Adipocyte (in vitro differentiated cells): ENCODE data around the gene GMPR2.
A peak's percentile ranks its signal among the peaks of the same experiment; 100 is the strongest.

Experiments used
- DNase-seq: peaks from one replicate; pipeline ENCODE4 v3.0.0-alpha.2; 2015; ENCODE audit warnings: low read depth
- H3K27me3 ChIP-seq: replicated peaks from 2 replicates; pipeline ENCODE4 v1.7.0; 2013; ENCODE audit warnings: mild to moderate bottlenecking, low read length, moderate library complexity; ENCODE audit not compliant: control insufficient read depth, insufficient read depth
- H3K36me3 ChIP-seq: 2 replicates; pipeline ENCODE4 v1.7.0; 2013; ENCODE audit warnings: low read length, mild to moderate bottlenecking, moderate library complexity; ENCODE audit not compliant: control insufficient read depth, insufficient read depth, severe bottlenecking
- H3K4me1 ChIP-seq: 2 replicates; pipeline ENCODE4 v1.7.0; 2013; ENCODE audit warnings: mild to moderate bottlenecking, low read length, moderate library complexity; ENCODE audit not compliant: control insufficient read depth, insufficient read depth
- H3K4me3 ChIP-seq: 2 replicates; pipeline ENCODE4 v1.7.0; 2013; ENCODE audit warnings: mild to moderate bottlenecking, low read length, moderate library complexity
- H3K9ac ChIP-seq: 2 replicates; pipeline ENCODE4 v1.7.0; 2013; ENCODE audit warnings: mild to moderate bottlenecking, low read length, moderate library complexity
- H3K9me3 ChIP-seq: 2 replicates; pipeline ENCODE4 v1.7.0; 2013; ENCODE audit warnings: mild to moderate bottlenecking, low read length, moderate library complexity; ENCODE audit not compliant: control insufficient read depth

Gene GMPR2

DNA sequence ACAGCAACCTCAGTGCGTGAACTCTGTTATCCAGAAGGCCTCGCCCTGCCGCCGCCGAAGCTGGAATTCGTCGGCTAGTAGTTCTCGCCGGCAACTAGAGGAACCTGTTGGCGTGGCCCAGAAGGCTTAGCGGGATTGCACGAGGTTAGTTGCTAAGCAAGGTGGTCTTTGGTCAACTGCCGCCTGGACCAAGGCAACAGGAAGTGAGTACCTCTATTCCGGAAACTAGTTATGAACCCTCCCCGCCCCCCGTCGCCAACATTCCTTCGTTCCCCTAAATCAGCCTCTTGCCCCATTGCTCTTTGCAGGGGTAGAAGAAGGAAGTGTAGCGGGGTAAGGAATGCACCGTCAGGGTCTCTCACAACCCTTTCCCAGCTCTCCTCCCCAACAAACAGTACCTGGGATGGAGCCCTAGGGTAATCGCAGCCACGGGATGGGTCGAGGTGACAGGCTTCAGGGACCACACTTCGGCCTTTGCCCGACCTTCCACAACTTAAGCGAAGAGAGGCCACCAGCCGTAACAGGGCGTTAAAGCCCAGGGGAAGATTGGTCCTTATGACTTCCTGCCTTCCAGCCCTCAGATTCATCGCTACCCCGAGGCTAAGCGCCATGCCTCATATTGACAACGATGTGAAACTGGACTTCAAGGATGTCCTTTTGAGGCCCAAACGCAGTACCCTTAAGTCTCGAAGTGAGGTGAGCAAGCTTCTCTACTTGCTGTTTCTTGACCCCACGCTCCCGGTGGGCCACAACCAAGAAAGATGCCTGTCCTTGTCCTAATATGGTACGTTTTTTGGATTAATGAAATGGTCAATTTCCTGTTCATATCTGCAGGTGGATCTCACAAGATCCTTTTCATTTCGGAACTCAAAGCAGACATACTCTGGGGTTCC, at the start of gene GMPR2:
TSS of gene GMPR2 (plus strand) at position 285 of the 893 bp plus-strand sequence. CDS start at position 610, 325 bp downstream.
- Histone ChIP-seq H3K27me3 (no peaks in the 10 kb centered on the region), H3K9me3 (no peaks in the 10 kb centered on the region), H3K9ac (peak within 1 kb of the TSS; percentile 94), H3K4me1 (peaks cover 36% of the 10 kb centered on the region), H3K4me3 (peak within 1 kb of the TSS; percentile 92), H3K36me3 (peaks cover 34% of the 10 kb centered on the region)
- peak; percentile 38 for DNase-seq

GRCh38 chr14:24183014-24183481, 49.7 kb upstream of the GMPR2 start:
- Histone ChIP-seq H3K36me3 (peaks cover 85% of the 10 kb centered on the region), H3K9ac (no peak overlapping the region), H3K4me1 (peaks cover 28% of the 10 kb centered on the region), H3K4me3 (no peak overlapping the region), H3K27me3 (no peaks in the 10 kb centered on the region), H3K9me3 (no peaks in the 10 kb centered on the region)
- no peak for DNase-seq

DNA sequence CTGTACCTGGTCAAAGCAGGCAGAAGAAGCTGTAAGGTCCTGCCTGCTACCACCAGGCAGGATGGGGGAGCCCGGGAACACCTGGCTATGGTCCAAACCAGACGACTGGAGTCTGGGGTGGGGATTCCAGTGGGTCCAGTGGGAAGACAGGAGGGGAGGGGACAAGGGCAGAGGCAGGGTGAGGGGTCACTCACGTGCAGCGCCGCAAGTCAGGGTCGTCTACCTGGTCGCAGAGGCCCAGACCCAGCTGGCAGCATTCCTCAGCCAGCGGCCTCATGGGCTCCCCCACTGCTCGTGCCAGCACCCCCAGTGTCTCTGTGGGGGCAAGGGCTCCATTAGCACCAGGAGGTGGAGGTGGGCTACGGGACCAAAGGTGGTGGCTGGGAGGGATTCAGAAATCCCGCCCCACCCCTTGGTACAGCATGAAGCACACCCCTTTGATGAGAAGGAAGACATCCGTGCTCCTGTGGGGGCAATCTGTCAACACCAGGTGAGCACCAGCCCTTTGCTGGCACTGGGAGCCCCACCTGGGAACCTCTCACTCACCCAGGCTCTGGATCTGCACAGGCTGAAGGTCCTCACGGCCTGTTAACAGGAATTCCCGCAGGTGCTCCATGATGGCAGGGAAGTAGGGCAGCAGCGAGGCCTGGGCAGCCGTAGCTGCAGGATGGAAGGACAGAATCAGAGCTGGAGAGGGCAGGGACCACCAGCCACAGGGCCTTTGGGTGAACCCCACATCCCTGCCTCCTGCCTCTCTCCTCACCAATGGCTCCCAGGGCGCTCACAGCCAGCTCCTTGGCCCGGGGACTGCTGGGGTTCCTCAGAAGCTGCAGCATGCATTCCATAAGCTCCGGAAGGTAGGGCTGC, 48.4 kb upstream of the GMPR2 start:
- Histone ChIP-seq H3K9me3 (no peaks in the 10 kb centered on the region), H3K36me3 (peaks cover 76% of the 10 kb centered on the region), H3K4me3 (no peak overlapping the region), H3K9ac (no peak overlapping the region), H3K27me3 (no peaks in the 10 kb centered on the region), H3K4me1 (peaks cover 32% of the 10 kb centered on the region)
- no peak for DNase-seq

- peaks cover 27% of the 10 kb centered on the region for H3K4me1 ChIP-seq
- H3K36me3 ChIP-seq: peaks cover 71% of the 10 kb centered on the region
- no peak overlapping the region for H3K4me3 ChIP-seq
Observed at GRCh38 chr14:24185026-24185425, 47.7 kb upstream of the GMPR2 start.

DNA sequence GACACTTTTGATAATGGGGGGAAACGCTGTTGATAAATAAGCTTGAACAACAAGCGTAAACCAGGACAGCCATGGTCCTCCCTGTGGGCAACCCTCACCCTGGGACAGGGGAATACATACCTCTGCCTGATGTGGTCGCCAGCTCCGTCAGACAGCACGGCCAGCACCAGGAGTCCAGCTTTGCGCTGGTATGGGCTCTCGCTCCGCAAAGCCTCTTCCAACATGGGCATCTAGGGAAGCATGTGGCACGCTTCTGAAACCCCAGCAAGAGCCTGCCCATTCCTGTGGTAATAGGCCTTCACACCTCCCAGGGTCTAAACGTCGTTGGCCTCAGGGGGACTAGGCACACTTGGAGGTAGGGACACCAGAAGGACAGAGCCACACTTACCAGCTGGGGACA, 47.0 kb upstream of the GMPR2 start:
- peaks cover 20% of the 10 kb centered on the region for H3K4me1 ChIP-seq
- peaks cover 66% of the 10 kb centered on the region for H3K36me3 ChIP-seq
- H3K9ac ChIP-seq: no peak overlapping the region
- H3K4me3 ChIP-seq: no peak overlapping the region
- H3K27me3 ChIP-seq: no peaks in the 10 kb centered on the region
- no peak for DNase-seq
- no peaks in the 10 kb centered on the region for H3K9me3 ChIP-seq

More at GRCh38 chr14:24185026-24185425, 47.7 kb upstream of the GMPR2 start:
- no peak overlapping the region for H3K9ac ChIP-seq
- DNase-seq: no peak
- H3K27me3 ChIP-seq: no peaks in the 10 kb centered on the region
- no peaks in the 10 kb centered on the region for H3K9me3 ChIP-seq

- H3K9me3 ChIP-seq: no peaks in the 10 kb centered on the region
- H3K27me3 ChIP-seq: no peaks in the 10 kb centered on the region
- peak overlapping the region; percentile 92 for H3K9ac ChIP-seq
- no peak for DNase-seq
- H3K4me1 ChIP-seq: peaks cover 20% of the 10 kb centered on the region
- peaks cover 57% of the 10 kb centered on the region for H3K36me3 ChIP-seq
- H3K4me3 ChIP-seq: peak overlapping the region; percentile 91
Observed at GRCh38 chr14:24186831-24187538, 45.7 kb upstream of the GMPR2 start.

GRCh38 chr14:24187539-24187915, 45.2 kb upstream of the GMPR2 start:
- no peak for DNase-seq
- peak overlapping the region; percentile 91 for H3K4me3 ChIP-seq

DNA sequence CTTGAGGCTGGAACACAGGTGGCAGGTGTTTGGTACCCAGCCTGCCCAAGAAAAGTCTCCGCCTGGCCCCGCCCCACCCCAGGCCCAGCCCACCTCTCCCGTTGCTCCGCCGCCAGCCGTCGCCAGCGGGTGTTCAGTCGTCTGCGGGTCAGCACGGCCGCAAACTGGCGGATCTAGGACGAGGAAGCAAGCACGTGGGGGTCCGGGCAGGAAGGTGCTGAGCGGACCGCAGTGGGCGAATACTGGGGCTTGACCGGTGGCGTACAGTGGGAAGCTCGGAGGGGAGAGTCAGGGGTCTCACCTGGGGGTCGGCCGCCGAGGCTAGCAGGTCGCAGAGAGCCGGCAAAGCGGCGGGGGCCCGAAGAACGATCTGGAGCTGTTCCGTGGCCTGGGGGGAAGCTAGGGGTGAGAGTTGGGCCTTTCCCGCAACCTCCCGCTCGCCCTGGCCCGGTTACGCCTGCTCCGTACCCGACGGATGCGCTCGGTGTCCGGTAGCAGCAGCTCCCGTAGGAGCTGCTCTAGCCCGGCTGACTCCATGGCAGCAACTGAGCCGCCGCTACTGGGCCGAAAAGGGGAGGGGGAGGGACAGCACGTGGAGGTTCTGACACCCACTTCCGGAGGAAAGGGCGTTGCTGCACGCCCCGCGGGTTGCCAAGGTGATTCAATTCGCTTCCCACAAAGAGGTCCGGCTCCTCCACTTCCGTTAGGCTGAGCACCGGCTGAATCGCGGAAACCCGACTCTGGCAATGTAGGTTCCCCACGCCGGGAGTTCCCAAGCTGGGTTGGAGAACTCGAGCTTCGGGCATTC, 44.3 kb upstream of the GMPR2 start, which contains the start of gene IPO4:
TSS of gene IPO4 (minus strand) at position 566 of the 808 bp plus-strand sequence. CDS start at position 537, 29 bp downstream.
- DNase-seq: peak; percentile 99
- H3K9me3 ChIP-seq: no peaks in the 10 kb centered on the region
- H3K36me3 ChIP-seq: peaks cover 53% of the 10 kb centered on the region
- peak within 1 kb of the TSS; percentile 92 for H3K9ac ChIP-seq
- H3K4me3 ChIP-seq: peak within 1 kb of the TSS; percentile 91
- H3K27me3 ChIP-seq: no peaks in the 10 kb centered on the region
- H3K4me1 ChIP-seq: peaks cover 20% of the 10 kb centered on the region

More at GRCh38 chr14:24187539-24187915, 45.2 kb upstream of the GMPR2 start:
- peaks cover 20% of the 10 kb centered on the region for H3K4me1 ChIP-seq
- H3K9me3 ChIP-seq: no peaks in the 10 kb centered on the region
- peak overlapping the region; percentile 92 for H3K9ac ChIP-seq
- peaks cover 57% of the 10 kb centered on the region for H3K36me3 ChIP-seq
- H3K27me3 ChIP-seq: no peaks in the 10 kb centered on the region

DNA sequence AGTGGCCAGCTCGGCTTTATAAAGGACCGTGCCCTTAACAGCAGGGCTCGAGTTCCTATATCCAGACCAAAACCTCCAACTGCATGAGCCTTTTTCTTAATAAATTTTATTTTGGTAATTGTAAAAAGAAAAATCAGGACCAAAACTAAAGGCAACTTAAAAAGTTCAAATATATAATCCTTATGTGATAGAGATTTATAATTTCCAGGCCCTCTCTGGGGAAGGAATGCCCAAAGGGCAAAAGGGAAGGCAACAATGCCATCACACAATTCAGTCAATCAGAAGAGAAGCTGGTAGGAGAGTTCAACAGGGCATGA, 43.7 kb upstream of the GMPR2 start:
- peaks cover 22% of the 10 kb centered on the region for H3K4me1 ChIP-seq
- DNase-seq: no peak
- H3K9ac ChIP-seq: peak overlapping the region; percentile 92
- no peaks in the 10 kb centered on the region for H3K9me3 ChIP-seq
- peaks cover 49% of the 10 kb centered on the region for H3K36me3 ChIP-seq
- no peaks in the 10 kb centered on the region for H3K27me3 ChIP-seq
- peak overlapping the region; percentile 91 for H3K4me3 ChIP-seq

- peak overlapping the region; percentile 92 for H3K9ac ChIP-seq
- H3K27me3 ChIP-seq: no peaks in the 10 kb centered on the region
- peaks cover 44% of the 10 kb centered on the region for H3K36me3 ChIP-seq
- H3K4me3 ChIP-seq: no peak overlapping the region
- peaks cover 26% of the 10 kb centered on the region for H3K4me1 ChIP-seq
- no peak for DNase-seq
- no peaks in the 10 kb centered on the region for H3K9me3 ChIP-seq
Observed at GRCh38 chr14:24189460-24189859, 43.3 kb upstream of the GMPR2 start.
